ENCODE measurements around the gene RTP5. TPM values are rescaled to one million over a fixed set of nuclear protein-coding genes. Genes with fewer than 3 reads are reported as not detected.
"Not testable (repeated sequence)": the region's sequence is repeated elsewhere in the genome, so short reads cannot be mapped to it uniquely, and the experiment has no call there.

The RTP5 gene
- total and polyA plus RNA-seq, 2 of the 8 experiments (the other 6 are each of a cell fraction or from before 2014, with no cell fraction given): not detected

DNA sequence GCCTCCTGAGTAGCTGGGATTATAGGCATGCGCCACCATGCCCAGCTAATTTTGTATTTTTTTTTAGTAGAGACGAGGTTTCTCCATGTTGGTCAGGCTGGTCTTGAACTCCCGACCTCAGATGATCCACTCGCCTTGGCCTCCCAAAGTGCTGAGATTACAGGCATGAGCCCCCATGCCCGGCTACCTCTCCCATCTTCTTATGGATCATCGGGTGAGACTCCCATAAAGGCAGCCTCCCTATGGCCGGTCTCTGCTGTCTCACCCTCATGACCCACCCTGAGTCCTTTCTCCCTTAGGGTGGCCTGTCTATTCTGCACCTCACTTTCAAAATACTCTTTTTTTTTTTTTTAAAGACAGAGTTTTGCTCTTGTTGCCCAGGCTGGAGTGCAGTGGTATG lies 38.3 kb downstream of the RTP5 start:
- H3K14ac ChIP-seq (ENCODE audit: insufficient read length); H2BK15ac ChIP-seq (ENCODE audit: low read length); H3K56ac ChIP-seq (replicated peaks; ENCODE audit: insufficient read length, low read depth, low read length); H2BK5ac ChIP-seq (ENCODE audit: low read depth, low read length); H3K23ac ChIP-seq (ENCODE audit: insufficient read length); H2AFZ ChIP-seq (ENCODE audit: low read length); H3K27ac ChIP-seq (ENCODE audit: low read depth, low read length); H3K9me3 ChIP-seq (ENCODE audit: insufficient read depth in 2 of 2, low read depth in 1 of 2, low read length in 1 of 2); H3K4ac ChIP-seq (replicated peaks; ENCODE audit: insufficient read length, low read depth, low read length); H2BK20ac ChIP-seq (ENCODE audit: low read length); H3K27me3 ChIP-seq (replicated peaks in 1 of 4; ENCODE audit: control insufficient read depth in 3 of 4, extremely low read depth in 1 of 4, insufficient read depth in 3 of 4, low read length in 3 of 4); H4K91ac ChIP-seq (replicated peaks; ENCODE audit: insufficient read length, low read length); H2AK5ac ChIP-seq (ENCODE audit: low read depth, low read length); H3K4me1 ChIP-seq (replicated peaks in 1 of 4; ENCODE audit: control insufficient read depth in 3 of 4, insufficient read depth in 4 of 4, low read length in 3 of 4); DNase-seq (ENCODE audit: low read depth in 1 of 2, low spot score in 2 of 2); H3K79me1 ChIP-seq (ENCODE audit: low read depth, low read length); H3K4me2 ChIP-seq (ENCODE audit: insufficient read depth in 1 of 2, low read depth in 2 of 2, low read length in 2 of 2); H3K18ac ChIP-seq (ENCODE audit: extremely low read depth, low read length); POLR2A ChIA-PET (ENCODE audit: partially characterized antibody); H4K20me1 ChIP-seq (replicated peaks in 1 of 2; ENCODE audit: control insufficient read depth in 1 of 2, insufficient read depth in 2 of 2, low read length in 2 of 2); FAIRE-seq; H3K9ac ChIP-seq (replicated peaks in 1 of 4; ENCODE audit: extremely low read depth in 1 of 4, low read depth in 3 of 4, low read length in 3 of 4); CTCF ChIA-PET (ENCODE audit: partially characterized antibody); H3K79me2 ChIP-seq (ENCODE audit: control insufficient read depth in 1 of 2, insufficient read depth in 2 of 2, low read length in 2 of 2); H2BK12ac ChIP-seq (ENCODE audit: low read depth, low read length); H3K36me3 ChIP-seq (ENCODE audit: control insufficient read depth in 2 of 4, insufficient read depth in 4 of 4, low read length in 3 of 4); H3K23me2 ChIP-seq (ENCODE audit: low read depth, low read length); H4K5ac ChIP-seq (ENCODE audit: insufficient read length, low read depth, low read length); H2BK120ac ChIP-seq (replicated peaks; ENCODE audit: low read depth, low read length); H4K8ac ChIP-seq (ENCODE audit: extremely low read depth, insufficient read depth, low read length); H3K4me3 ChIP-seq (ENCODE audit: extremely low read depth in 1 of 4, insufficient read depth in 2 of 4, low read depth in 3 of 4, low read length in 4 of 4): not testable (repeated sequence)
- WGBS, 2 experiments (ENCODE audit: extremely low coverage in 1 of 2, insufficient coverage in 1 of 2, insufficient read length in 1 of 2, insufficient replicate concordance in 2 of 2, low coverage in 1 of 2, low lambda C conversion rate in 2 of 2, missing lambda C conversion rate in 1 of 2): 89% methylated on average over 7 of the region's 7 CpGs; no CpG with 5 or more reads in 1 of the 2 experiments
